ENCODE measurements around the gene ABCA3.

DNA sequence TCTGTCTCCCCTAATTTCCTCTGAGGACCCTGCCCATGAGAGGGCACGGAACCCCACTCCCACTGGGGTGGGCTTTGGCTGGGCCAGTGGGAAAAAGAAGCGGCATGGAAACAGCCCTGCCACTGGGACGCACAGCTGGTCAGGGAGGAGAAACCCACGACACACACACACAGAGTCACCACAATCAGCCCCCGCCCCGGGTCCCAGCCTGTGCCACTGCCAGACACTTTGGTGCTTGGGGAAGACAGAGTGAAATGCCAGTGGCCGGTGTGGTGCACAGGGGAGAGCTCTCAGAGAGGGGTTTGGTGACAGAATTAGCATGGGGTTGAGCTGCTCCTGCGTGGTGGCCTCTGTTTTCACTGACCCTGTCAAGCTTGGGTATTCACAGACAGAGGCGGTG lies 41.9 kb downstream of the ABCA3 start:
- TF ChIP-seq, protein P1, sequence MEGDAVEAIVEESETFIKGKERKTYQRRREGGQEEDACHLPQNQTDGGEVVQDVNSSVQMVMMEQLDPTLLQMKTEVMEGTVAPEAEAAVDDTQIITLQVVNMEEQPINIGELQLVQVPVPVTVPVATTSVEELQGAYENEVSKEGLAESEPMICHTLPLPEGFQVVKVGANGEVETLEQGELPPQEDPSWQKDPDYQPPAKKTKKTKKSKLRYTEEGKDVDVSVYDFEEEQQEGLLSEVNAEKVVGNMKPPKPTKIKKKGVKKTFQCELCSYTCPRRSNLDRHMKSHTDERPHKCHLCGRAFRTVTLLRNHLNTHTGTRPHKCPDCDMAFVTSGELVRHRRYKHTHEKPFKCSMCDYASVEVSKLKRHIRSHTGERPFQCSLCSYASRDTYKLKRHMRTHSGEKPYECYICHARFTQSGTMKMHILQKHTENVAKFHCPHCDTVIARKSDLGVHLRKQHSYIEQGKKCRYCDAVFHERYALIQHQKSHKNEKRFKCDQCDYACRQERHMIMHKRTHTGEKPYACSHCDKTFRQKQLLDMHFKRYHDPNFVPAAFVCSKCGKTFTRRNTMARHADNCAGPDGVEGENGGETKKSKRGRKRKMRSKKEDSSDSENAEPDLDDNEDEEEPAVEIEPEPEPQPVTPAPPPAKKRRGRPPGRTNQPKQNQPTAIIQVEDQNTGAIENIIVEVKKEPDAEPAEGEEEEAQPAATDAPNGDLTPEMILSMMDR (IDR thresholded peaks at IDR 0.05; ENCODE audit: insufficient read depth, low read length): no peak
- TF ChIP-seq POLR2AphosphoS5 (IDR thresholded peaks at IDR 0.05; ENCODE audit: low read depth) (no peak), SPI1 (IDR thresholded peaks at IDR 0.05; ENCODE audit: borderline replicate concordance, low read depth) (no peak)
